ENCODE results near the gene WEE1. TPM values are rescaled to one million over a fixed set of nuclear protein-coding genes. Genes with fewer than 3 reads are reported as not detected.

Gene WEE1
- polyA plus RNA-seq, 1 experiment, result 31.7 TPM

- ChIA-PET CTCF (interaction anchor here (1.5 kb wide), 1 partner anchor 28 kb away, joined by 3 read pairs; no protein-coding TSS in a partner anchor), POLR2A (no interaction called here)
- no peak for TF ChIP-seq CTCF (IDR thresholded peaks at IDR 0.05; ENCODE audit: insufficient read depth, low read depth, low read length)
- DNase-seq (ENCODE audit: low read depth), result no peak
- no peak overlapping the region for H3K4me3 ChIP-seq (ENCODE audit: low read depth, low read length)
- H3K36me3 ChIP-seq (ENCODE audit: control insufficient read depth, insufficient read depth, low read length), result no peaks in the 10 kb centered on the region
- H3K27me3 ChIP-seq (ENCODE audit: control insufficient read depth, insufficient read depth, low read length), result no peaks in the 10 kb centered on the region
These were observed 30.7 kb downstream of the WEE1 start for GRCh38 chr11:9604134-9604533.

- Histone ChIP-seq H3K27me3 (ENCODE audit: control insufficient read depth, insufficient read depth, low read length) (no peaks in the 10 kb centered on the region), H3K4me3 (ENCODE audit: low read depth, low read length) (no peak overlapping the region), H3K36me3 (ENCODE audit: control insufficient read depth, insufficient read depth, low read length) (no peaks in the 10 kb centered on the region)
- no peak for DNase-seq (ENCODE audit: low read depth)
- ChIA-PET CTCF (no interaction called here), POLR2A (interaction anchor here (0.7 kb wide), 1 partner anchor 720 kb away, joined by 3 read pairs; no protein-coding TSS in a partner anchor)
- TF ChIP-seq CTCF (IDR thresholded peaks at IDR 0.05; ENCODE audit: insufficient read depth, low read depth, low read length), result no peak
These were observed 32.3 kb downstream of the WEE1 start for GRCh38 chr11:9605742-9606141.

DNA sequence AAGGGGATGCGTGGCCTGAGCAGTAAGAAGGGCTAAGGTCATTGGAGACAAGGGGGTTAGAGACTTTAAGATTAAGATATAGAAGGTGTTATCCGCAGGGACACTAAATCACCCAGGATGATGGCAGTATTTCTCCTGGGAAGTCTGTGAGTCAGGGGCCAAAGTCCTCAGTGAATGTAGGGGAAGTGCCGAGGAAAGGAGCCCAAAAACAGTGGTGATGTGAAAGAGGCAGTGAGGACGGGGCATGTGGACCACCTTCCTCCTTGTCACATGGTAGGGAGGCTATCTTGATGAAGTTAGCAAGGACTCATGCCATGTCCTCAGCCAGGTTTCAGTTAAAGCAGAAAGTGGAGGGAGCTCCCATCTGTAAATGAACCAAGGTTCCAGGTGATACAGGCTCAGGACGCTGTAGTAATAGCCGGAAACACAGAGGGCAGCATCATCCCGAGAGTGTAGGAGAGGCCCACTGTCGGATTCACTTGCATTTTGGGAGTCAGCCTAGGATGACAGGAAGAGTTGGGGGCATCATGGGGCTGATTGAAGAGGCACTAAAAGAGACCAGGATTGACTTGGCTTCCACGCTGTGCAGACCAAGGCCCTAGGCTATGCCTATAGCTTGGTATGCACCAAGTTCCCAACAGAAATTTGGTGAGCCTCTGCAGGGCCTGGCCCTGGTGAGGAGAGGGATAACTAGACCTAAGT is 33.5 kb downstream of the WEE1 start:
- Histone ChIP-seq H3K27me3 (ENCODE audit: control insufficient read depth, insufficient read depth, low read length) (no peaks in the 10 kb centered on the region), H3K4me3 (ENCODE audit: low read depth, low read length) (no peak overlapping the region), H3K36me3 (ENCODE audit: control insufficient read depth, insufficient read depth, low read length) (no peaks in the 10 kb centered on the region)
- ChIA-PET CTCF (no interaction called here), POLR2A (no interaction called here)
- DNase-seq (ENCODE audit: low read depth), result no peak
- no peak for TF ChIP-seq CTCF (IDR thresholded peaks at IDR 0.05; ENCODE audit: insufficient read depth, low read depth, low read length)

DNA sequence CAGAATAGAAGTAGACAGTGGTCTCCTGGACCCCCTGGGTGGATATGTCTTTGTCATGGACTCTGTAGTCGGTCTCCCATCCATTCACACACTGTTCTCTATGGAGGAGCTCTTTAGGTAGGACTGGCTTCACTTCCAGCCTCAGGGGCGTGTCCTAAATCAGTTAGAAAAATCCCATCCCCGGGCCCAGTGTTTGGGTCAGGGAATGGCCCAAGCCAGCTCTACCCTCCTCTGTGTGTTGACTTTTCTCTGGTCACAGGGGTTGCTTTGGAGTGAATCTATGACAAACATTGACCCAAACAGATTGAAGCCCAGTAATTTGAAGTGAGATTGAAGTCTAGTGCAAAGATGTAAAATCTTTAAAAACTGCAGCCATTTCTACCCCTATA is 34.0 kb downstream of the WEE1 start:
- POLR2A ChIA-PET, result no interaction called here
- Histone ChIP-seq H3K36me3 (ENCODE audit: control insufficient read depth, insufficient read depth, low read length) (no peaks in the 10 kb centered on the region), H3K4me3 (ENCODE audit: low read depth, low read length) (no peak overlapping the region), H3K27me3 (ENCODE audit: control insufficient read depth, insufficient read depth, low read length) (no peaks in the 10 kb centered on the region)
- DNase-seq (ENCODE audit: low read depth), result no peak
- TF ChIP-seq CTCF (IDR thresholded peaks at IDR 0.05; ENCODE audit: insufficient read depth, low read depth, low read length), result no peak
- CTCF ChIA-PET, result interaction anchor here (0.6 kb wide), 1 partner anchor 924 kb away, joined by 3 read pairs; no protein-coding TSS in a partner anchor

DNA sequence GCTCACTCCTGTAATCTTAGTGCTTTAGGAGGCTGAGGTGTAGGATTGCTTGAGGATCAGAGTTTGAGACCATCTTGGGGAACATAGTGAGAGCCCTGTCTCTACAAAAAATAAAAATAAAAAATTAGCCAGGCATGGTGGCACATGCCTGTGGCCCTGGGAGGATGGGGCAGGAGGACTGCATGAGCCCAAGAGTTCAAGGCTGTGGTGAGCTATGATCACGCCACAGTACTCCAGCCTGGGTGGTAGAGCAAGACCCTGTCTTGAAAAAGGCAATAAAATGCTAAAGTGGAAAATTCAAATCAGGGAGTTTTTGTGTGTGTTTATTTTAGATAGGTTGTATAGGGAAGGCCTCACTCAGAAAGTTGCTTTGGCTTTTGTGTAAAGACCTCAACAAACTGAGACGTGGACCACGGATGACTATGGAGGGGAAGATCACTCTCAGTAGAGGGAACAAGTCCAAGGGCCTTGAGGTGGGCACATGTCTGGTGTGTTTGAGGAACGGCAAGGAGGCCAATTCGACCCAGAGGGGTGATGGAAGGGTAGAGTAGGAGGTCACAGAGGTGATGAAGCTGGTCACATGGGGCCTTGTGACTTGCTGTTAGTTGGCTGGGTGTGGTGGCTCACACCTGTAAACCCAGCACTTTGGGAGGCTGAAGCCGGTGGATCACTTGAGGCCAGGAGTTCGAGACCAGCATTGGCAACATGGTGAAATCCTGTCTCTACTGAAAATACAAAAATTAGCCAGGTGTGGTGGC is 35.7 kb downstream of the WEE1 start:
- Histone ChIP-seq H3K36me3 (ENCODE audit: control insufficient read depth, insufficient read depth, low read length) (no peaks in the 10 kb centered on the region), H3K27me3 (ENCODE audit: control insufficient read depth, insufficient read depth, low read length) (no peaks in the 10 kb centered on the region), H3K4me3 (ENCODE audit: low read depth, low read length) (no peak overlapping the region)
- no peak for DNase-seq (ENCODE audit: low read depth)
- POLR2A ChIA-PET, result no interaction called here
- TF ChIP-seq CTCF (IDR thresholded peaks at IDR 0.05; ENCODE audit: insufficient read depth, low read depth, low read length), result no peak
- CTCF ChIA-PET, result interaction anchor here (0.5 kb wide), 1 partner anchor 713 kb away, joined by 3 read pairs; no protein-coding TSS in a partner anchor
